WERI-Rb-1 (cell line): ENCODE measurements around the gene PRKAR2B.

Source experiments
- DNase-seq: peaks from one replicate; pipeline ENCODE4 v3.0.0-alpha.2; 2020
- H3K27ac ChIP-seq: fragments of 250-450 bp; sonication (Bioruptor Pico); 2 replicates; pipeline ENCODE4 v1.5.1; 2020; ENCODE audit warnings: mild to moderate bottlenecking, moderate library complexity
- H3K27me3 ChIP-seq: fragments of 250-450 bp; sonication (Bioruptor Pico); 2 replicates; pipeline ENCODE4 v1.5.1; 2021; ENCODE audit warnings: mild to moderate bottlenecking, low read depth, moderate library complexity; ENCODE audit not compliant: insufficient read depth, severe bottlenecking
- H3K36me3 ChIP-seq: fragments of 250-450 bp; sonication (Bioruptor Pico); 2 replicates; pipeline ENCODE4 v1.5.1; 2020; ENCODE audit warnings: mild to moderate bottlenecking, moderate library complexity
- H3K4me3 ChIP-seq: 2 replicates; pipeline ENCODE4 v1.5.1; 2011; ENCODE audit warnings: low read depth, mild to moderate bottlenecking, control low read depth, low read length
- H3K9me3 ChIP-seq: fragments of 250-450 bp; sonication (Bioruptor Pico); 2 replicates; pipeline ENCODE4 v1.5.1; 2021; ENCODE audit warnings: mild to moderate bottlenecking, moderate library complexity; ENCODE audit not compliant: severe bottlenecking
- TF ChIP-seq, protein P1 (sequence below): IDR thresholded peaks from 2 replicates; pipeline ENCODE4 v1.5.1; 2011; ENCODE audit warnings: low read depth, mild to moderate bottlenecking, control low read depth, inconsistent platforms, low read length

Gene PRKAR2B

GRCh38 chr7:107068156-107068555, 23.7 kb downstream of the PRKAR2B start:
- H3K36me3 ChIP-seq: no peaks in the 10 kb centered on the region
- H3K9me3 ChIP-seq: no peaks in the 10 kb centered on the region
- H3K27ac ChIP-seq: no peak overlapping the region
- TF ChIP-seq, protein P1, sequence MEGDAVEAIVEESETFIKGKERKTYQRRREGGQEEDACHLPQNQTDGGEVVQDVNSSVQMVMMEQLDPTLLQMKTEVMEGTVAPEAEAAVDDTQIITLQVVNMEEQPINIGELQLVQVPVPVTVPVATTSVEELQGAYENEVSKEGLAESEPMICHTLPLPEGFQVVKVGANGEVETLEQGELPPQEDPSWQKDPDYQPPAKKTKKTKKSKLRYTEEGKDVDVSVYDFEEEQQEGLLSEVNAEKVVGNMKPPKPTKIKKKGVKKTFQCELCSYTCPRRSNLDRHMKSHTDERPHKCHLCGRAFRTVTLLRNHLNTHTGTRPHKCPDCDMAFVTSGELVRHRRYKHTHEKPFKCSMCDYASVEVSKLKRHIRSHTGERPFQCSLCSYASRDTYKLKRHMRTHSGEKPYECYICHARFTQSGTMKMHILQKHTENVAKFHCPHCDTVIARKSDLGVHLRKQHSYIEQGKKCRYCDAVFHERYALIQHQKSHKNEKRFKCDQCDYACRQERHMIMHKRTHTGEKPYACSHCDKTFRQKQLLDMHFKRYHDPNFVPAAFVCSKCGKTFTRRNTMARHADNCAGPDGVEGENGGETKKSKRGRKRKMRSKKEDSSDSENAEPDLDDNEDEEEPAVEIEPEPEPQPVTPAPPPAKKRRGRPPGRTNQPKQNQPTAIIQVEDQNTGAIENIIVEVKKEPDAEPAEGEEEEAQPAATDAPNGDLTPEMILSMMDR: no peak
- no peak overlapping the region for H3K4me3 ChIP-seq
- no peak for DNase-seq
- H3K27me3 ChIP-seq: no peaks in the 10 kb centered on the region

- H3K9me3 ChIP-seq: no peaks in the 10 kb centered on the region
- no peaks in the 10 kb centered on the region for H3K36me3 ChIP-seq
- TF ChIP-seq, protein P1: no peak
- DNase-seq: no peak
- no peak overlapping the region for H3K27ac ChIP-seq
- H3K4me3 ChIP-seq: no peak overlapping the region
- no peaks in the 10 kb centered on the region for H3K27me3 ChIP-seq
Observed at GRCh38 chr7:107069457-107069856, 25.0 kb downstream of the PRKAR2B start.

- no peaks in the 10 kb centered on the region for H3K36me3 ChIP-seq
- no peak for DNase-seq
- no peaks in the 10 kb centered on the region for H3K9me3 ChIP-seq
- no peak overlapping the region for H3K27ac ChIP-seq
- H3K4me3 ChIP-seq: no peak overlapping the region
- TF ChIP-seq, protein P1: no peak
- no peaks in the 10 kb centered on the region for H3K27me3 ChIP-seq
Observed at GRCh38 chr7:107070710-107071109, 26.2 kb downstream of the PRKAR2B start.

DNA sequence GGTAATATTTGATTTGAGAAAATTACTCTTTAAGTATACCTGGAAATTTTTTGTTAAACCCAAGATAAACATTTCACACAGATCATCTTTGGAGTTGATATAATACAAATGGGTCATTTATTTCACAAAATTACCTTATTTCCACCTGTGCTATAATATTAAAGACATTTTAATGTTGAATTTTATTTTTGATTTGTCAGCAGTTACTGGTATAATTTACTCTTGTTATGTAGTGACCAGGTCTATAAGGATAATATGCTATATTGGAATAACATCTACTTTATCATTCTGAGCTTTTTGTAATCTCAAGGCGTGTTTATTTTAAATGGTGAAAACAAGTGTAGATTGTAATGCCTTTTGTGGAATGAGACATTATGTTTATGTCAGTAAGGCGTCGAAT, 26.6 kb downstream of the PRKAR2B start:
- H3K4me3 ChIP-seq: no peak overlapping the region
- H3K27ac ChIP-seq: no peak overlapping the region
- no peaks in the 10 kb centered on the region for H3K9me3 ChIP-seq
- no peaks in the 10 kb centered on the region for H3K36me3 ChIP-seq
- no peak for DNase-seq
- TF ChIP-seq, protein P1: no peak
- H3K27me3 ChIP-seq: no peaks in the 10 kb centered on the region

GRCh38 chr7:107072133-107072532, 27.6 kb downstream of the PRKAR2B start:
- Histone ChIP-seq H3K4me3 (no peak overlapping the region), H3K36me3 (no peaks in the 10 kb centered on the region), H3K9me3 (no peaks in the 10 kb centered on the region), H3K27me3 (no peaks in the 10 kb centered on the region), H3K27ac (no peak overlapping the region)
- no peak for DNase-seq
- TF ChIP-seq, protein P1: no peak

GRCh38 chr7:107075863-107076574, 31.5 kb downstream of the PRKAR2B start:
- H3K27ac ChIP-seq: no peak overlapping the region
- H3K36me3 ChIP-seq: no peaks in the 10 kb centered on the region
- no peaks in the 10 kb centered on the region for H3K9me3 ChIP-seq
- H3K4me3 ChIP-seq: no peak overlapping the region
- TF ChIP-seq, protein P1: no peak
- H3K27me3 ChIP-seq: no peaks in the 10 kb centered on the region
- DNase-seq: no peak
